Tibial nerve (tissue), 4 donors: ENCODE measurements around the gene PRKAG2. TPM values are rescaled to one million over a fixed set of nuclear protein-coding genes. Genes with fewer than 3 reads are reported as not detected.
A peak's percentile ranks its signal among the peaks of the same experiment; 100 is the strongest.

Source experiments
- DNase-seq, 2 donors: peaks; one replicate each; pipeline ENCODE4 v3.0.0-alpha.2; 2019; ENCODE audit warnings: low spot score in 2 of 2
- H3K27ac ChIP-seq, 4 donors: fragments of 200-600 bp; sonication (generic) in 3 of 4; one replicate each; pipeline ENCODE4 v1.5.1; 2017 to 2019; ENCODE audit warnings: mild to moderate bottlenecking in 1 of 4
- H3K27me3 ChIP-seq, 2 donors: fragments of 200-600 bp; sonication (generic) in 1 of 2; one replicate each; pipeline versions ENCODE4 v1.5.1 to v1.6.0; 2017 to 2019
- H3K36me3 ChIP-seq, 3 donors: fragments of 200-600 bp; sonication (generic); one replicate each; pipeline ENCODE4 v1.5.1; 2018 to 2019
- H3K4me1 ChIP-seq, 4 donors: fragments of 200-600 bp; sonication (generic) in 3 of 4; one replicate each; pipeline ENCODE4 v1.5.1; 2017 to 2019
- H3K4me3 ChIP-seq, 4 donors: fragments of 200-600 bp; sonication (generic) in 3 of 4; one replicate each; pipeline ENCODE4 v1.5.1; 2017 to 2019; ENCODE audit warnings: mild to moderate bottlenecking in 1 of 4, moderate library complexity in 1 of 4
- H3K9me3 ChIP-seq, 4 donors: fragments of 200-600 bp; sonication (generic) in 3 of 4; one replicate each; pipeline ENCODE4 v1.5.1; 2017 to 2019
- EP300 ChIP-seq, 2 donors: sonication (generic); formaldehyde crosslinking; IDR thresholded peaks; one replicate each; pipeline ENCODE4 v1.6.1; 2017; ENCODE audit warnings: antibody characterized with exemption in 2 of 2, mild to moderate bottlenecking in 1 of 2
- POLR2A ChIP-seq, 2 donors: fragments of 450-650 bp; IDR thresholded peaks; one replicate each; pipeline ENCODE4 v1.6.1; 2017; ENCODE audit warnings: antibody characterized with exemption in 2 of 2, mild to moderate bottlenecking in 2 of 2, moderate library complexity in 2 of 2
- WGBS, 2 donors: methylation state at CpG; one replicate each; pipeline ENCODE4 v1.1.5; 2018; 5-methylcytosine and 5-hydroxymethylcytosine counted together
- total RNA-seq, 4 donors: library from RNA; depleted of rRNA; stranded (reverse); fragments of >200 nt; gene quantifications; one replicate each; pipeline ENCODE4 v1.1.0, GENCODE V29; 2016
- TF ChIP-seq, protein P1 (sequence below), 5 experiments: fragments of 200-600 bp in 3 of 5; fragments of 450-650 bp in 2 of 5; sonication (generic) in 3 of 5; IDR thresholded peaks; one replicate each; pipeline ENCODE4 v1.5.1; 2016 to 2019; ENCODE audit warnings: antibody characterized with exemption in 5 of 5, mild to moderate bottlenecking in 3 of 5, moderate library complexity in 2 of 5

Gene PRKAG2
- total RNA-seq, 4 donors from 2014 or later = 24.5 to 82.6 (median 38.3) TPM

DNA sequence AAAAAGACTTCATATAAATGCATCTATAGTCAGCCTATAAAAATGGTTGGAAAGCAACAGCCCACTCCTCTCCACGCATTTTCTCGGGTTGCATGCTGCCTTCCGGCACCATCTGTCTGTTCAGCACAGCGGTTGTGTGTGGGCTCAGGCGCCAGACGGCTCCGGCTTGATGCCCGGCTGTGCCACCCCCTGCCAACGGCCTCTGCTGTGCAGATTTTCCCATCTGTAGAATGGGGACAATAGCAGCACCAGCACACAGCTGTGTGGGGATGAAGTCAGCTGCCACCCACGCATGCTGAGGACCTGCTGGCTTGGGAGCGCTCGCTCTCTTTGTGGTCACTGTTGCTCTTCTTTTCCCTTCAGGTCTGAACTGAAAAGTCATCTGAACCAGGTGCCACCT is 19.5 kb downstream of the PRKAG2 start:
- no peak overlapping the region for H3K4me3 ChIP-seq
- H3K9me3 ChIP-seq = no peaks in the 10 kb centered on the region
- no peak overlapping the region for H3K27ac ChIP-seq
- H3K36me3 ChIP-seq = peaks cover 0 to 13% (median 0%) of the 10 kb centered on the region in 3 donors
- WGBS, 2 donors = 89 to 90% methylated on average over 12 of the region's 12 CpGs
- no peaks in the 10 kb centered on the region for H3K27me3 ChIP-seq
- no peak for TF ChIP-seq POLR2A (IDR thresholded peaks at IDR 0.05)
- TF ChIP-seq EP300 (IDR thresholded peaks at IDR 0.05) = no peak
- TF ChIP-seq, protein P1, sequence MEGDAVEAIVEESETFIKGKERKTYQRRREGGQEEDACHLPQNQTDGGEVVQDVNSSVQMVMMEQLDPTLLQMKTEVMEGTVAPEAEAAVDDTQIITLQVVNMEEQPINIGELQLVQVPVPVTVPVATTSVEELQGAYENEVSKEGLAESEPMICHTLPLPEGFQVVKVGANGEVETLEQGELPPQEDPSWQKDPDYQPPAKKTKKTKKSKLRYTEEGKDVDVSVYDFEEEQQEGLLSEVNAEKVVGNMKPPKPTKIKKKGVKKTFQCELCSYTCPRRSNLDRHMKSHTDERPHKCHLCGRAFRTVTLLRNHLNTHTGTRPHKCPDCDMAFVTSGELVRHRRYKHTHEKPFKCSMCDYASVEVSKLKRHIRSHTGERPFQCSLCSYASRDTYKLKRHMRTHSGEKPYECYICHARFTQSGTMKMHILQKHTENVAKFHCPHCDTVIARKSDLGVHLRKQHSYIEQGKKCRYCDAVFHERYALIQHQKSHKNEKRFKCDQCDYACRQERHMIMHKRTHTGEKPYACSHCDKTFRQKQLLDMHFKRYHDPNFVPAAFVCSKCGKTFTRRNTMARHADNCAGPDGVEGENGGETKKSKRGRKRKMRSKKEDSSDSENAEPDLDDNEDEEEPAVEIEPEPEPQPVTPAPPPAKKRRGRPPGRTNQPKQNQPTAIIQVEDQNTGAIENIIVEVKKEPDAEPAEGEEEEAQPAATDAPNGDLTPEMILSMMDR (IDR thresholded peaks at IDR 0.05) = no peak
- DNase-seq = no peak
- H3K4me1 ChIP-seq = peaks cover 0 to 14% (median 0%) of the 10 kb centered on the region in 4 donors

DNA sequence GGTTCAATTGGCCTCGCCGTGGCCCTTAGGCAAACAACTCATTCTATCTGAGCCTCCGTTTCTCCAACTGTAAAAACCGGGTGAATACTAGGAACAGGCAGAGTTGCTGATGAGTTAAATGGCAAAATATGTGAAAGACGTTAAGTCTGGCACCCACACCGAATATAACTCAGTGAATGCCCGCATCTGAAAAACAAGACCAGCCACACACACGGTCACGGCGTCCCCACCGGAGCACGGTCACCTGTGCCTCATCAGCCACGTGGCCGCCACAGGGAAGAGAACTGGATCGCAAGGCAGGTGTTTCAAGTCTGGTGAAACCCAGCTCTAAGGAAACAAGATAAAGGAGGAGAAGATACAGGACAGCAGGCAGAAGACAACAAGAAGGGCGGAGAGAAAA is 20.4 kb downstream of the PRKAG2 start:
- no peaks in the 10 kb centered on the region for H3K9me3 ChIP-seq
- H3K4me3 ChIP-seq = no peak overlapping the region
- peaks cover 0 to 23% (median 0%) of the 10 kb centered on the region in 4 donors for H3K4me1 ChIP-seq
- peaks cover 0 to 13% (median 0%) of the 10 kb centered on the region in 3 donors for H3K36me3 ChIP-seq
- WGBS, 2 donors = 77 to 81% methylated on average over 16 of the region's 16 CpGs
- no peaks in the 10 kb centered on the region for H3K27me3 ChIP-seq
- no peak for DNase-seq
- TF ChIP-seq EP300 (IDR thresholded peaks at IDR 0.05) (no peak), POLR2A (IDR thresholded peaks at IDR 0.05) (no peak)
- TF ChIP-seq, protein P1 (IDR thresholded peaks at IDR 0.05) = no peak
- no peak overlapping the region for H3K27ac ChIP-seq

DNA sequence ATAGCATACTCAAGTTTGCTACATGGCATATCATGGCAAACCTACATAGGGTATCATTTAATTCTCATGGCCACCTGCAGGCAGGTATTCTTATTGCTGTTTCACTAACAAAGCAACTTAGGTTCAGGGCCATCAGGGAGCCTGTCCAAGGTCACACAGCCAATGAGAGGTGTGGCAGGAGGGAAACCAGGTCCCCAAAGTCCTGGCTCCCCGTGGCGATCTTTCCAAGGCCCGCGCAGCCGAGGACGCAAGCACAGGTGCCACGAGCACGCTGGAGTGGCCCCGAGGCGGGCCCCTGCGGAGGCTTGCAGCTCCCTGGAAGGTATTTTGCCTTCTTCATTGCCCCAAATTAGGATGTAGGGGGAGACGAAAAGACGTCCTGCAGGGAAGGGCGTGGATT is 20.8 kb downstream of the PRKAG2 start:
- peaks cover 0 to 27% (median 0%) of the 10 kb centered on the region in 4 donors for H3K4me1 ChIP-seq
- no peak for DNase-seq
- H3K27me3 ChIP-seq = no peaks in the 10 kb centered on the region
- H3K4me3 ChIP-seq = no peak overlapping the region
- 85 to 91% methylated on average over 14 of the region's 14 CpGs for WGBS, 2 donors
- peaks cover 0 to 13% (median 0%) of the 10 kb centered on the region in 3 donors for H3K36me3 ChIP-seq
- no peaks in the 10 kb centered on the region for H3K9me3 ChIP-seq
- H3K27ac ChIP-seq = no peak overlapping the region
- TF ChIP-seq, protein P1 (IDR thresholded peaks at IDR 0.05) = no peak
- TF ChIP-seq EP300 (IDR thresholded peaks at IDR 0.05) (no peak), POLR2A (IDR thresholded peaks at IDR 0.05) (no peak)

DNA sequence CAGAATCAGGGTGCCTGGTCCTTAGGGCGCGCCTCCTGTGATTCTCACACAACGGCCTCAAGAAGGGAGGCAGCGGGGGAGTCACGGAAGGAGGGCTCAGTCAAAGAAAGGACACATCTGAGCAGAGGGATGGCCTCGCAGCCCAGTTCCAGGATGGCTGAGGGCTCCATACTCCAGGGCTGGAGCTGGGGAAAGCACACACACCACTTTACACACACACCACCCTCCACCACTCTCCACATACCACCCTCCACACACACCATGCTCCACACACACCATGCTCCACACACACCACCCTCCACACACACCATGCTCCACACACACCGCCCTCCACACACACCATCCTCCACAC is 22.2 kb downstream of the PRKAG2 start:
- no peak overlapping the region for H3K4me3 ChIP-seq
- DNase-seq = no peak
- no peaks in the 10 kb centered on the region for H3K27me3 ChIP-seq
- peaks cover 0 to 9% (median 0%) of the 10 kb centered on the region in 3 donors for H3K36me3 ChIP-seq
- H3K27ac ChIP-seq = peak overlapping the region in 1 of 4 donors; percentile 44
- WGBS, 2 donors = 74 to 82% methylated on average over 6 to 7 of the region's 7 CpGs
- TF ChIP-seq EP300 (IDR thresholded peaks at IDR 0.05) = no peak
- TF ChIP-seq POLR2A (IDR thresholded peaks at IDR 0.05) = no peak
- TF ChIP-seq, protein P1 (IDR thresholded peaks at IDR 0.05) = no peak
- H3K9me3 ChIP-seq = no peaks in the 10 kb centered on the region
- H3K4me1 ChIP-seq = peaks cover 0 to 27% (median 0%) of the 10 kb centered on the region in 4 donors

DNA sequence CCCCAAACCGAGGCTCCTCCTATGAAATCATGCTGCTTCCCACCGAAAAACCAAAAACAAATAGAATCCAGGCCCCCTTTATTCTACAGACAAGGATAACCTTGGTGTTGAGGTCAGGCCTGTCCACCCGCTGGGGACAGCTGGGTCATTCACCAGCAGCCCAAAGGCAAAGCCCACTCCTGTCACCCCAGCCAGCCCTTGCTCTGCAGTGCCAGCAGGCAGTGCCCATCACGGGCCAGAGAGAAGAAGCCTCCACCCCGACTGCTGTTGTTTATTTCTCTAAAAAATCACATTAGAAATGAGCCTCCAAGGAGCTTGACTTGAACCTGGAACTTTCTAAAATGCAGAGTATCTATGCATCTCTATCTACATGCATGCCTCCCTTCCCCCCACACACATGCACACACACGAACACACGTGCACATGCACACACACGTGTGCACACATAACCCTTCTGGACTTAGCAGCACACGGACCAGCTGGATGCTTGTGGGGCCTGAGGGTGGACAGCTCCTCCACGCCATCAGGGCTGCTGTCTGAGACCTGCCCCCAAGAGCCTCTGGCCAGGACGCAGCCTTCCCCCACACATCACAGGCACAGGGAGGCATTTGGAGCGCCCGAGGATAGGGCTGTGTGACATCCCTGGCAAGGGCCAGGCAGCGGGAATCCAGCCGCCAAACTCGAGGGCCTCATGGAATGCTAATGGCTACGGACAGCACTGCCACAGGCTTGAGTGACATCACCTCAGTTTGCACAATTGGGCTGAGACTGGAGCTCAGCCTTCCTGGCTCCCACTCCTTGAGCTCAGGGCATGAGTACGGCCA is 22.8 kb downstream of the PRKAG2 start:
- no peak for TF ChIP-seq EP300 (IDR thresholded peaks at IDR 0.05)
- TF ChIP-seq, protein P1 (IDR thresholded peaks at IDR 0.05) = no peak
- no peaks in the 10 kb centered on the region for H3K27me3 ChIP-seq
- DNase-seq = peak in 1 of 2 donors; percentile 33
- no peak overlapping the region for H3K4me3 ChIP-seq
- WGBS, 2 donors = 60 to 63% methylated on average over 16 to 18 of the region's 18 CpGs
- H3K9me3 ChIP-seq = no peaks in the 10 kb centered on the region
- peaks cover 0 to 4% (median 0%) of the 10 kb centered on the region in 3 donors for H3K36me3 ChIP-seq
- peaks cover 0 to 27% (median 0%) of the 10 kb centered on the region in 4 donors for H3K4me1 ChIP-seq
- peak overlapping the region in 1 of 4 donors; percentile 44 for H3K27ac ChIP-seq
